Measurements from ENCODE around the gene CASZ1.

GRCh38 chr1:10674222-10674621 is 122.2 kb downstream of the CASZ1 start:
- TF ChIP-seq CTCF (IDR thresholded peaks at IDR 0.05) (no peak), POLR2A (IDR thresholded peaks at IDR 0.05) (no peak), POLR2AphosphoS5 (IDR thresholded peaks at IDR 0.05) (no peak)

Data from stomach (tissue), 4 donors.